Measurements from ENCODE around the gene ARHGEF28.

DNA sequence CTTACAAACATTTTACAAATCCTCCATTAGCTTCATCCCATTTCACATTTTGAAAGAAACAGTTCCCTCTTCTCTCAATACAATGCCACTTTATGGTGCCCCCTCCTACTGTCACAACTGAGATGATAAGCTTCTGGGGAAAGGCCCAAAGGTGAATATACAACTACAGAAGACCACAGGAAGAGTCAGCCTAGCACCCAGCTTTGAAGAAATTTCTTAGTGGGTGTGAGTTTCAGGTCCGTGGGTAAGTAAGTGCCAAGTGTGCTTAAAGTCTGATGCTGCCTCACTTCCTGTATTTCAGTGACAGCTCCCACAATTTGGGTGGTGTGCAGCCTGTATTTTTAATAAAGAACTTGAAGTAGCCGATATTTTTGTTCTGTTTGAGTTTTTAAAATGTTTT lies 68.1 kb downstream of the ARHGEF28 start:
- no peak for TF ChIP-seq POLR2A (IDR thresholded peaks at IDR 0.05)
- TF ChIP-seq, protein P1, sequence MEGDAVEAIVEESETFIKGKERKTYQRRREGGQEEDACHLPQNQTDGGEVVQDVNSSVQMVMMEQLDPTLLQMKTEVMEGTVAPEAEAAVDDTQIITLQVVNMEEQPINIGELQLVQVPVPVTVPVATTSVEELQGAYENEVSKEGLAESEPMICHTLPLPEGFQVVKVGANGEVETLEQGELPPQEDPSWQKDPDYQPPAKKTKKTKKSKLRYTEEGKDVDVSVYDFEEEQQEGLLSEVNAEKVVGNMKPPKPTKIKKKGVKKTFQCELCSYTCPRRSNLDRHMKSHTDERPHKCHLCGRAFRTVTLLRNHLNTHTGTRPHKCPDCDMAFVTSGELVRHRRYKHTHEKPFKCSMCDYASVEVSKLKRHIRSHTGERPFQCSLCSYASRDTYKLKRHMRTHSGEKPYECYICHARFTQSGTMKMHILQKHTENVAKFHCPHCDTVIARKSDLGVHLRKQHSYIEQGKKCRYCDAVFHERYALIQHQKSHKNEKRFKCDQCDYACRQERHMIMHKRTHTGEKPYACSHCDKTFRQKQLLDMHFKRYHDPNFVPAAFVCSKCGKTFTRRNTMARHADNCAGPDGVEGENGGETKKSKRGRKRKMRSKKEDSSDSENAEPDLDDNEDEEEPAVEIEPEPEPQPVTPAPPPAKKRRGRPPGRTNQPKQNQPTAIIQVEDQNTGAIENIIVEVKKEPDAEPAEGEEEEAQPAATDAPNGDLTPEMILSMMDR (IDR thresholded peaks at IDR 0.05), result no peak
